ENCODE results near the gene NTRK2. TPM values are rescaled to one million over a fixed set of nuclear protein-coding genes. Genes with fewer than 3 reads are reported as not detected.

Gene NTRK2
- total RNA-seq, 8 experiments from 2014 or later: 0.49 to 238 (median 15.5) TPM

DNA sequence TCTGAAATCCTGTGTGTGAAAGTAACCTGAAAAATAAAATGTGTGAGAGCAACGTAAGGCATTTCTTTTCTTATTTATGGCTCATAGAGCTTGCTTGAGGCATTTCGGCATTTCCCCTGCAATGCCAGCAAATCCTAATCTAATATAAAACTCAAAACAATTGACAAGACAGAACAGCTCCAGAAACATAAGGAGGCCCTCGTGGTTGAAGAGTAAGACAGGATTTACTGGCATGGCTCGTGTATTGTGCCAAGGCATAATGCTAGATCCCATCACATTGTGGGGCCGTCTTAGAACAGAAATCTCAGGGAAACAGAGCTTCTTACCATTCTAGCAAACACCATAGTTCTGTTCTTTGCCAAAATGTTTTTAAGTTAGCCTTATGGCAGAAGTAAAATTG, 166.2 kb downstream of the NTRK2 start:
- no peak for ATAC-seq (replicated peaks in 6 of 8)
- 31 to 100% (median 56%) methylated on average over 1 to 4 of the region's 5 CpGs; no CpG with 5 or more reads in 1 of the 10 experiments for WGBS, 10 experiments
- in situ Hi-C loops (cut with MboI; ENCODE audit: low pct_unique_long_range_greater_than_20kb in 2 of 9, low sequenced_read_pairs in 9 of 9, unreplicated experiment in 9 of 9): no loop called here
- Histone ChIP-seq H3K4me1 (replicated peaks in 1 of 2) (peaks cover 18 to 34% of the 10 kb centered on the region in 2 donors), H3K27ac (no peak overlapping the region), H3K4me3 (no peak overlapping the region)

DNA sequence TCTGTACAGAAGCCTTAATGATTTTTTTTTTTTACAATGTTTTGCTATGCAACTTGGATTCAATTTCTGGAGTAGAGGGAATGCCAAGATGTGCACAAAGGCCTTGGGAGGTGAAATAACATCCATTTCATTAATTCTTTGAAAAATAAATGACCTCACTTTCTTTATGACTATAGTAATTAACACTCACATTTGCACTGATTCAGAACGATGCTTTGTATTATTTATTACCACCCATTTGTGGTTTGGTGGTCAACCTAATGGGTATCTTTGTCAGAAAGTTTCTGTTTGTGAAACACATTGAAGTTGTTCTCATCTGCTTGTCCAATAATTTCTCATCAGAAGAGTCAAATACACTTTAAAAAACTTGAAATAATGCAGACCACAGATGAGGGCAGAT, 169.3 kb downstream of the NTRK2 start:
- Histone ChIP-seq H3K4me1 (replicated peaks in 1 of 2) (peaks cover 18 to 25% of the 10 kb centered on the region in 2 donors), H3K27ac (no peak overlapping the region), H3K4me3 (no peak overlapping the region)
- no peak for ATAC-seq (replicated peaks in 6 of 8)
- in situ Hi-C loops (cut with MboI; ENCODE audit: low pct_unique_long_range_greater_than_20kb in 2 of 9, low sequenced_read_pairs in 9 of 9, unreplicated experiment in 9 of 9): no loop called here
- 0 to 91% (median 38%) methylated on average over 1 of the region's 1 CpG; no CpG with 5 or more reads in 1 of the 10 experiments for WGBS, 10 experiments

- peak; percentile 31 to 94 (median 88) for ATAC-seq (replicated peaks in 6 of 8)
- H3K4me1 ChIP-seq (replicated peaks in 1 of 2): peaks cover 18 to 25% of the 10 kb centered on the region in 2 donors
- H3K4me3 ChIP-seq: no peak overlapping the region
- no peak overlapping the region for H3K27ac ChIP-seq
- 10 to 54% (median 33%) methylated on average over 1 to 9 of the region's 9 CpGs; no CpG with 5 or more reads in 1 of the 10 experiments for WGBS, 10 experiments
- in situ Hi-C loops (cut with MboI; ENCODE audit: low pct_unique_long_range_greater_than_20kb in 2 of 9, low sequenced_read_pairs in 9 of 9, unreplicated experiment in 9 of 9): no loop called here
Measured at GRCh38 chr9:84839541-84839940, 170.0 kb downstream of the NTRK2 start.

- ATAC-seq (replicated peaks in 6 of 8): no peak
- no peak overlapping the region for H3K27ac ChIP-seq
Measured at GRCh38 chr9:84841931-84842330, 172.4 kb downstream of the NTRK2 start.

DNA sequence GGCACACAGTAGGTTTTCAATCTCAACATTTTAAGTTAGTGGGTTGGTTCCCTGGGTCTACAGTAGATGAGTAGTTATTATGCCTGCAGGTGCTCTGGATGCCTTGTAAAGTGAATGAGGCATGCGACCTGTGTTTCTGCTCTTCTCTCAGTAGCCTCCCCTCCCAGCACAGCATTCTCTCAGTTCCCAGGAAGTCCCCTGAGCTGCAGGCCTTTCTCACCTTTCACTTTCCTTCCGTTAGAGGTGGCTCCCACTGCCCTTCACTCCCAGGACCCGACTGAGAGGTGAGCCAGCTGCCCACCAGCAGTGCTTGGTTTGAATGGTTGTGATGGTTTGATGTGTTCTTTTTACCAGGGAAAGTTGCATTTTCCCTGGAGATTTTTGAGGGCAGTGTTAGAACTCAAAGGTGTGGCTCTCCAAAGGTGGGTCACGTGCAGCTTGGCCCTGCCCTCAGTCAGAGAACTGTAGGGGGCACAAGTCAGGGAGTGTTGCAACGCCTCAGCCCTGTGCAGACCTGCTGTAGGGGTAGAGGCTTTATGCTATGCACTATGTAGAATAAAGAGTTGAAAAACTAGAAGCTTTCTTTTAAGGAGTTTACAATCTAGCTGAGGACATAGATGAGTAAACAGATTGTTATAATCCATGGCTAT, 173.8 kb downstream of the NTRK2 start:
- Histone ChIP-seq H3K4me1 (replicated peaks in 1 of 2) (peaks cover 30 to 33% of the 10 kb centered on the region in 2 donors), H3K27ac (no peak overlapping the region), H3K4me3 (no peak overlapping the region)
- in situ Hi-C loops (cut with MboI; ENCODE audit: low pct_unique_long_range_greater_than_20kb in 2 of 9, low sequenced_read_pairs in 9 of 9, unreplicated experiment in 9 of 9): no loop called here
- no peak for ATAC-seq (replicated peaks in 6 of 8)
- 33 to 100% (median 82%) methylated on average over 1 to 5 of the region's 5 CpGs; no CpG with 5 or more reads in 4 of the 10 experiments for WGBS, 10 experiments

More at GRCh38 chr9:84841931-84842330, 172.4 kb downstream of the NTRK2 start:
- Histone ChIP-seq H3K4me1 (replicated peaks in 1 of 2) (peaks cover 22 to 24% of the 10 kb centered on the region in 2 donors), H3K4me3 (no peak overlapping the region)
- 42 to 100% (median 92%) methylated on average over 1 to 5 of the region's 5 CpGs; no CpG with 5 or more reads in 1 of the 10 experiments for WGBS, 10 experiments
- in situ Hi-C loops (cut with MboI; ENCODE audit: low pct_unique_long_range_greater_than_20kb in 2 of 9, low sequenced_read_pairs in 9 of 9, unreplicated experiment in 9 of 9): no loop called here

DNA sequence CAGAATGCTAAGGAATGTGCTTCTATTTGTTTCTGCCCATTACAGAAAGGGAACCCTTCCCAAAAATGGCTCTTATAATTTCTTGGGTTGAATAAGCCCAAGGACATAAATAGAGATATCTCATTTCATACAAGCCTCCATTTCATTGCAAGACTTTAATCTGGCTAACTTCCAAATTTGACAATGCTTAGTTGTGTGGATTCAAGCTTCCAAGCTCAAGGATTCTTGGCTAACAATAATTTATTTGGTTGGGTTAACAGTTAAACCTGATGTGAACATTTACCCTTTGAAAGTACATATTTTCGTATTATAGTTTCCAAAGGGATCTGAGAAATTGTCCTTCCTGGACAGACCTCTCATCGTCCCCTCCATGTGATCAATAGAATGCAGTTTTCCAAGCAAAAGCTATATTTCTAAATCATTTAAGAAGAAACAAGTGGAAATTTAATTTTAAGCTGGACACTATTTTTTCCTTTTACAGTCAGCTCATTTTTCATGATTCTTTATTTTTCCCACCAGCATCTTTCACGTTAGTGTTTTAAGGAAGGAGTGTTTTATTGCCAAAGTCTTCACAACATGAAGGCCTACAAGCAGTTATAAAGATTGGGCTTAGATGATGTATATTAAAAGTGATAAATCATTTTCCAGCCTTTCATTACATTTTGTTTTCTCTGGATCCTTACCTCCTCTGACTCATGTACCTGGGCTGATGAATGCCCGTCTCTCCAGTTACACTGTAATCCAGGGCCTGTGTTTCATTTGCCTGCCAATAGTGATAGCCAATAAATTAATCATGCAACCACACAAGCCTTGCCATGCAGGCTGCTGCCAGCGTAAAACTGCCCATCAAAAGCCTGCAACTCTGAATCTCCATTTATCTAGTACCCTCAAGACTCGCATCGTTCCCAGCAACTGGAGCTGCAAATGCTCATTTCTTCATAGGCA, 176.7 kb downstream of the NTRK2 start:
- peak in 2 of 8 experiments; percentile 31 to 46 for ATAC-seq (replicated peaks in 6 of 8)
- in situ Hi-C loops (cut with MboI; ENCODE audit: low pct_unique_long_range_greater_than_20kb in 2 of 9, low sequenced_read_pairs in 9 of 9, unreplicated experiment in 9 of 9): no loop called here
- Histone ChIP-seq H3K4me1 (replicated peaks in 1 of 2) (peaks cover 26 to 27% of the 10 kb centered on the region in 2 donors), H3K27ac (no peak overlapping the region), H3K4me3 (no peak overlapping the region)
- 24 to 93% (median 58%) methylated on average over 2 to 7 of the region's 7 CpGs for whole genome bisulfite sequencing, 10 experiments

- Histone ChIP-seq H3K27ac (no peak overlapping the region), H3K4me1 (replicated peaks in 1 of 2) (peaks cover 31 to 33% of the 10 kb centered on the region in 2 donors), H3K4me3 (no peak overlapping the region)
- ATAC-seq (replicated peaks in 6 of 8): peak; percentile 62 to 87 (median 82)
- in situ Hi-C loops (cut with MboI; ENCODE audit: low pct_unique_long_range_greater_than_20kb in 2 of 9, low sequenced_read_pairs in 9 of 9, unreplicated experiment in 9 of 9): no loop called here
Measured at GRCh38 chr9:84846906-84847305, 177.4 kb downstream of the NTRK2 start.

GRCh38 chr9:84849049-84849448, 179.5 kb downstream of the NTRK2 start:
- H3K4me1 ChIP-seq (replicated peaks in 1 of 2): peaks cover 35 to 41% of the 10 kb centered on the region in 2 donors
- no peak overlapping the region for H3K27ac ChIP-seq
- in situ Hi-C loops (cut with MboI; ENCODE audit: low pct_unique_long_range_greater_than_20kb in 2 of 9, low sequenced_read_pairs in 9 of 9, unreplicated experiment in 9 of 9): no loop called here
- no peak overlapping the region for H3K4me3 ChIP-seq
- WGBS, 10 experiments: 81 to 100% (median 100%) methylated on average over 1 to 2 of the region's 2 CpGs; no CpG with 5 or more reads in 4 of the 10 experiments
- ATAC-seq (replicated peaks in 6 of 8): no peak

- in situ Hi-C loops (cut with MboI; ENCODE audit: low pct_unique_long_range_greater_than_20kb in 2 of 9, low sequenced_read_pairs in 9 of 9, unreplicated experiment in 9 of 9): no loop called here
- Histone ChIP-seq H3K4me1 (replicated peaks in 1 of 2) (peaks cover 34 to 40% of the 10 kb centered on the region in 2 donors), H3K27ac (no peak overlapping the region), H3K4me3 (no peak overlapping the region)
- ATAC-seq (replicated peaks in 6 of 8): peak in 1 of 8 experiments; percentile 4
- 20 to 100% (median 71%) methylated on average over 1 to 4 of the region's 4 CpGs; no CpG with 5 or more reads in 3 of the 10 experiments for WGBS, 10 experiments
Measured at GRCh38 chr9:84850830-84851392, 181.4 kb downstream of the NTRK2 start.

GRCh38 chr9:84851935-84852585, 182.5 kb downstream of the NTRK2 start:
- WGBS, 10 experiments: 10 to 70% (median 54%) methylated on average over 2 to 10 of the region's 10 CpGs; no CpG with 5 or more reads in 2 of the 10 experiments
- Histone ChIP-seq H3K27ac (no peak overlapping the region), H3K4me3 (no peak overlapping the region), H3K4me1 (replicated peaks in 1 of 2) (peaks cover 26 to 33% of the 10 kb centered on the region in 2 donors)
- in situ Hi-C loops (cut with MboI; ENCODE audit: low pct_unique_long_range_greater_than_20kb in 2 of 9, low sequenced_read_pairs in 9 of 9, unreplicated experiment in 9 of 9): no loop called here
- peak; percentile 49 to 75 (median 64) for ATAC-seq (replicated peaks in 6 of 8)

DNA sequence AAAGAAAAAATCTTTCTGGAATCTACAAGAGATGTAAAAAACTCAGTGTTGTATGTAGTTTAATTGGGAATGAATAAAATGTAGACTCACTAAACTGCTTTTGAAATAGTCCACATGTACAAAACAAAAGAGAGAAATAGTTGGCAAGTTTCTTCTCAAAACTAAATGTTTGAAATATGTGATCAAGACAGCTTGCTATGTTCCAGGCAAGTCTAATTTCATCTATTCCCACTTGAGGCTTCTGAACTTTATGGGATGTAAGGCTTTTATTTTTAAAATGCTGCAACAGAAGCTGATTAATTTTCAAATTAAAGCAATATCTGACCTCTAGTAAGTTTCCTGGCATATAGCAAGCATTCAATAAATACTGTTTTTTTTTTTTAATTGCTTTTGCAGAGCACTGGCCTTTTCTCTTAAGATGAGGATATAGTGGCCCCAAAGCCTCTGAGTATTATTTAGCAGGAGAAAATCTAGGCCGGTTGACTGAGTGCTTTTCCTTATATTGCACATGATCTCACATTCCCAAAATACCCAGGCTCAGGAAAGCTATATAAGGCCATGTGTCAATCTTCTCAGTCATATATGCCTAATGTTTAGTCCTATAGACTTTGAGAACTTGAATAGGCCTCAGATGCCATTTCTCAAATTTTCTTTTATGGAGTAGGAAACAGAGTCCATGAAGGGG, 183.2 kb downstream of the NTRK2 start:
- 60 to 100% (median 100%) methylated on average over 1 of the region's 1 CpG; no CpG with 5 or more reads in 2 of the 10 experiments for WGBS, 10 experiments
- peak in 1 of 8 experiments; percentile 11 for ATAC-seq (replicated peaks in 6 of 8)
- Histone ChIP-seq H3K27ac (no peak overlapping the region), H3K4me3 (no peak overlapping the region), H3K4me1 (replicated peaks in 1 of 2) (peaks cover 20 to 29% of the 10 kb centered on the region in 2 donors)
- in situ Hi-C loops (cut with MboI; ENCODE audit: low pct_unique_long_range_greater_than_20kb in 2 of 9, low sequenced_read_pairs in 9 of 9, unreplicated experiment in 9 of 9): no loop called here

- Histone ChIP-seq H3K4me3 (no peak overlapping the region), H3K4me1 (replicated peaks in 1 of 2) (peaks cover 22 to 37% of the 10 kb centered on the region in 2 donors), H3K27ac (no peak overlapping the region)
- 4 to 100% (median 76%) methylated on average over 1 to 4 of the region's 4 CpGs; no CpG with 5 or more reads in 1 of the 10 experiments for WGBS, 10 experiments
- peak in 2 of 8 experiments; percentile 36 to 53 for ATAC-seq (replicated peaks in 6 of 8)
- in situ Hi-C loops (cut with MboI; ENCODE audit: low pct_unique_long_range_greater_than_20kb in 2 of 9, low sequenced_read_pairs in 9 of 9, unreplicated experiment in 9 of 9): no loop called here
Measured at GRCh38 chr9:84856181-84856632, 186.7 kb downstream of the NTRK2 start.

All from motor neuron (in vitro differentiated cells).